Femur (tissue), 1 donor: ENCODE results near the gene APOL6.
"Not testable (repeated sequence)": the region's sequence is repeated elsewhere in the genome, so short reads cannot be mapped to it uniquely, and the experiment has no call there.

Experiments
- DNase-seq: peaks from one replicate; pipeline ENCODE4 v3.0.0-alpha.2; 2017

Gene APOL6

GRCh38 chr22:35618427-35619223 lies 29.6 kb upstream of the APOL6 start:
- no peak for DNase-seq

GRCh38 chr22:35619336-35620094 lies 28.7 kb upstream of the APOL6 start:
- DNase-seq = no peak

GRCh38 chr22:35620624-35621251 lies 27.5 kb upstream of the APOL6 start:
- DNase-seq = peak; percentile 81

- no peak for DNase-seq
Observed at GRCh38 chr22:35621451-35621850, 26.8 kb upstream of the APOL6 start.

- peak; percentile 83 for DNase-seq
Observed at GRCh38 chr22:35622191-35622913, 25.9 kb upstream of the APOL6 start.

- DNase-seq = not testable (repeated sequence)
Observed at GRCh38 chr22:35623885-35624284, 24.4 kb upstream of the APOL6 start.

- DNase-seq = no peak
Observed at GRCh38 chr22:35624547-35624946, 23.7 kb upstream of the APOL6 start.

GRCh38 chr22:35625763-35626432 lies 22.3 kb upstream of the APOL6 start:
- DNase-seq = peak; percentile 52

- peak; percentile 86 for DNase-seq
Observed at GRCh38 chr22:35627267-35628041, 20.8 kb upstream of the APOL6 start.

- no peak for DNase-seq
Observed at GRCh38 chr22:35628732-35629131, 19.5 kb upstream of the APOL6 start.

GRCh38 chr22:35629406-35630216 lies 18.6 kb upstream of the APOL6 start:
- DNase-seq = peak; percentile 81

GRCh38 chr22:35630387-35630793 lies 17.9 kb upstream of the APOL6 start:
- no peak for DNase-seq

- DNase-seq = no peak
Observed at GRCh38 chr22:35630891-35631290, 17.4 kb upstream of the APOL6 start.

GRCh38 chr22:35631597-35631996 lies 16.6 kb upstream of the APOL6 start:
- no peak for DNase-seq

GRCh38 chr22:35632935-35633334 lies 15.3 kb upstream of the APOL6 start:
- DNase-seq = no peak

- DNase-seq = no peak
Observed at GRCh38 chr22:35633520-35633919, 14.7 kb upstream of the APOL6 start.

GRCh38 chr22:35634015-35634414 lies 14.2 kb upstream of the APOL6 start:
- DNase-seq = no peak

- DNase-seq = no peak
Observed at GRCh38 chr22:35634943-35635540, 13.2 kb upstream of the APOL6 start.

- DNase-seq = no peak
Observed at GRCh38 chr22:35637254-35637653, 11.0 kb upstream of the APOL6 start.

- no peak for DNase-seq
Observed at GRCh38 chr22:35638001-35638400, 10.2 kb upstream of the APOL6 start.
